Measurements from ENCODE around the gene PTH1R. TPM values are rescaled to one million over a fixed set of nuclear protein-coding genes. Genes with fewer than 3 reads are reported as not detected.

The PTH1R gene
- polyA plus RNA-seq, 3 donors: not detected

DNA sequence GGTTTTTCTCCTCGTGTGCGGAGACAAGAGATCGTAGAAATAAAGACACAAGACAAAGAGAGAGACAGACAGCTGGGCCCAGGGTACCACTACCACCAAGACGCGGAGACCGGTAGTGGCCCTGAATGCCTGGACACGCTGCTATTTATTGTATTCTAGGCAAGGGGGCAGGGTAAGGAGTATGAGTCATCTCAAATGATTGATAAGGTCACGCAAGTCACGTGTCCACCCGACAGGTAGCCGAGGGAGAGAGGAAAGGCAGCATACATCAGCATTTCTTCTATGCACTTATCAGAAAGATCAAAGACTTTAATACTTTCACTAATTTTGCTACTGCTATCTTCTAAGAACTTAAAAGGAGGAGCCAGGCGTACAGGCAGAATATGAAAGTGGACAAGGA is 42.5 kb upstream of the PTH1R start:
- no peak overlapping the region for H3K4me3 ChIP-seq (replicated peaks in 1 of 3; ENCODE audit: low read depth in 2 of 3, low read length in 3 of 3)
- Mint-ChIP-seq H3K9me3 (peaks cover 9 to 28% (median 20%) of the 10 kb centered on the region in 7 donors), H3K4me1 (no peaks in the 10 kb centered on the region), H3K27me3 (ENCODE audit: low read depth in 3 of 3) (peaks cover 0 to 4% (median 0%) of the 10 kb centered on the region in 3 donors), H3K4me3 (no peak overlapping the region), H3K36me3 (no peaks in the 10 kb centered on the region), H3K27ac (peak overlapping the region in 1 of 7 donors; percentile 57)
- 89% methylated on average over 8 of the region's 12 CpGs for WGBS (ENCODE audit: insufficient coverage)
- intact Hi-C loops (cut with micrococcal nuclease): no loop called here
- TF ChIP-seq, protein P1, sequence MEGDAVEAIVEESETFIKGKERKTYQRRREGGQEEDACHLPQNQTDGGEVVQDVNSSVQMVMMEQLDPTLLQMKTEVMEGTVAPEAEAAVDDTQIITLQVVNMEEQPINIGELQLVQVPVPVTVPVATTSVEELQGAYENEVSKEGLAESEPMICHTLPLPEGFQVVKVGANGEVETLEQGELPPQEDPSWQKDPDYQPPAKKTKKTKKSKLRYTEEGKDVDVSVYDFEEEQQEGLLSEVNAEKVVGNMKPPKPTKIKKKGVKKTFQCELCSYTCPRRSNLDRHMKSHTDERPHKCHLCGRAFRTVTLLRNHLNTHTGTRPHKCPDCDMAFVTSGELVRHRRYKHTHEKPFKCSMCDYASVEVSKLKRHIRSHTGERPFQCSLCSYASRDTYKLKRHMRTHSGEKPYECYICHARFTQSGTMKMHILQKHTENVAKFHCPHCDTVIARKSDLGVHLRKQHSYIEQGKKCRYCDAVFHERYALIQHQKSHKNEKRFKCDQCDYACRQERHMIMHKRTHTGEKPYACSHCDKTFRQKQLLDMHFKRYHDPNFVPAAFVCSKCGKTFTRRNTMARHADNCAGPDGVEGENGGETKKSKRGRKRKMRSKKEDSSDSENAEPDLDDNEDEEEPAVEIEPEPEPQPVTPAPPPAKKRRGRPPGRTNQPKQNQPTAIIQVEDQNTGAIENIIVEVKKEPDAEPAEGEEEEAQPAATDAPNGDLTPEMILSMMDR (IDR thresholded peaks at IDR 0.05): no peak
- H3K27me3 ChIP-seq (ENCODE audit: control insufficient read depth in 2 of 2, insufficient read depth in 2 of 2, low read length in 2 of 2): no peaks in the 10 kb centered on the region
- no peaks in the 10 kb centered on the region for H3K79me2 ChIP-seq (ENCODE audit: insufficient read depth, low read length)
- H3K4me1 ChIP-seq (ENCODE audit: control insufficient read depth in 1 of 2, insufficient read depth in 2 of 2, low read length in 2 of 2): no peaks in the 10 kb centered on the region
- H3K9ac ChIP-seq (ENCODE audit: insufficient read depth, low read length, poor library complexity, severe bottlenecking): no peak overlapping the region
- DNase-seq: no peak
- H3K9me3 ChIP-seq (replicated peaks in 1 of 2; ENCODE audit: control insufficient read depth in 1 of 2, insufficient read depth in 1 of 2, low read length in 2 of 2): peaks cover 5 to 11% of the 10 kb centered on the region in 2 donors
- H3K27ac ChIP-seq (ENCODE audit: low read depth in 1 of 2, low read length in 2 of 2): no peak overlapping the region
- no peak overlapping the region for H3K4me2 ChIP-seq (replicated peaks; ENCODE audit: extremely low read depth, low read length, poor library complexity, severe bottlenecking)
- H4K20me1 ChIP-seq (ENCODE audit: insufficient read depth, low read length): no peaks in the 10 kb centered on the region
- no peak overlapping the region for H2AFZ ChIP-seq (ENCODE audit: insufficient read depth, low read depth, low read length, poor library complexity, severe bottlenecking)
- no peaks in the 10 kb centered on the region for H3K36me3 ChIP-seq (replicated peaks in 1 of 2; ENCODE audit: control insufficient read depth in 1 of 2, insufficient read depth in 2 of 2, low read length in 2 of 2)

DNA sequence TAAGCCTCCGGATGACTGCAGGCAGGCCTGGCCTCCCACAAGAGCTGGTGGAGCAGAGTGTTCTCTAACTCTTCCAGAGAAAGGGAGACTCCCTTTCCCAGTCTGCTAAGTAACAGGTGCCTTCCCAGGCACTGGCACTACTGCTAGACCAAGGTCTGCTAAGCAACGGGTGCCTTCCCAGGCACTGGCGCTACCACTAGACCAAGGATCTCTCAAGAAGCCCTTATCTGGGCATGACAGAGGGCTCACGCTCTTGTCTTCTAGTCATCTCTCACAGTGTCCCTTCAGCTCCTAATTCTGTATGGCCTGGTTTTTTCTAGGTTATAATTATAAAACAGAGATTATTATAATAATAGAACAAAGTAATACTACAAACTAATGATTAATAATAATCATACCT is 42.0 kb upstream of the PTH1R start:
- H3K36me3 Mint-ChIP-seq: no peaks in the 10 kb centered on the region
- Histone ChIP-seq H3K9me3 (replicated peaks in 1 of 2; ENCODE audit: control insufficient read depth in 1 of 2, insufficient read depth in 1 of 2, low read length in 2 of 2) (peaks cover 9 to 13% of the 10 kb centered on the region in 2 donors), H4K20me1 (ENCODE audit: insufficient read depth, low read length) (no peaks in the 10 kb centered on the region), H2AFZ (ENCODE audit: insufficient read depth, low read depth, low read length, poor library complexity, severe bottlenecking) (no peak overlapping the region), H3K27me3 (ENCODE audit: control insufficient read depth in 2 of 2, insufficient read depth in 2 of 2, low read length in 2 of 2) (no peaks in the 10 kb centered on the region), H3K9ac (ENCODE audit: insufficient read depth, low read length, poor library complexity, severe bottlenecking) (no peak overlapping the region), H3K4me1 (ENCODE audit: control insufficient read depth in 1 of 2, insufficient read depth in 2 of 2, low read length in 2 of 2) (no peaks in the 10 kb centered on the region), H3K79me2 (ENCODE audit: insufficient read depth, low read length) (no peaks in the 10 kb centered on the region), H3K27ac (ENCODE audit: low read depth in 1 of 2, low read length in 2 of 2) (no peak overlapping the region), H3K4me3 (replicated peaks in 1 of 3; ENCODE audit: low read depth in 2 of 3, low read length in 3 of 3) (no peak overlapping the region), H3K36me3 (replicated peaks in 1 of 2; ENCODE audit: control insufficient read depth in 1 of 2, insufficient read depth in 2 of 2, low read length in 2 of 2) (no peaks in the 10 kb centered on the region), H3K4me2 (replicated peaks; ENCODE audit: extremely low read depth, low read length, poor library complexity, severe bottlenecking) (no peak overlapping the region)
- intact Hi-C loops (cut with micrococcal nuclease): no loop called here
- no peak overlapping the region for H3K4me3 Mint-ChIP-seq
- H3K27ac Mint-ChIP-seq: no peak overlapping the region
- H3K27me3 Mint-ChIP-seq (ENCODE audit: low read depth in 3 of 3): peaks cover 0 to 4% (median 0%) of the 10 kb centered on the region in 3 donors
- H3K4me1 Mint-ChIP-seq: no peaks in the 10 kb centered on the region
- WGBS (ENCODE audit: insufficient coverage): 93% methylated on average over 3 of the region's 4 CpGs
- TF ChIP-seq, protein P1 (IDR thresholded peaks at IDR 0.05): no peak
- DNase-seq: no peak
- peaks cover 13 to 32% (median 24%) of the 10 kb centered on the region in 7 donors for H3K9me3 Mint-ChIP-seq
